Measurements from ENCODE around the gene THRB.

DNA sequence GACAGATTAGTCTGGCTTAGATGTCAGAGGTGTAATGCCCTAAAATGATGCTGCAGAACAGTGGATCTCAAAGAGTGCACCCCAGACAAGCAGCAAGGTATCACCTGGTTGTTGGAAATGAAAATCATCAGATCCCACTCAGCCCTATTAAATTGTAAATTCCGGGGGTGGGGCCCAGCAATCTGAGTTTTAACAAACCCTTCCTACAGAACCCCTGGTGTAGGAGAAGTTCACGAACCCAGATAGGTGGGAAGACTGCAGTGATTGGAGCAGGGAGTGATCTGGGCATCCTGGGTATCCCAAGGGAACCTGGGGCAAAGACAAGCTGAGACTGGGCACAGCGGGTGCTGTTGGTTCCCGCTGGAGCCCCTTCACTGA lies 24.3 kb upstream of the THRB start:
- TF ChIP-seq CTCF (IDR thresholded peaks at IDR 0.05 in 8 of 11, conservative IDR thresholded peaks at IDR 0.05 in 3 of 11) (no peak), POLR2A (IDR thresholded peaks at IDR 0.05) (no peak)
